VCaP (cell line): ENCODE measurements around the gene ERP44.
"Not testable (repeated sequence)": the region's sequence is repeated elsewhere in the genome, so short reads cannot be mapped to it uniquely, and the experiment has no call there.

Source experiments
- H3K27ac ChIP-seq: fragments of 450-650 bp; 2 replicates; pipeline ENCODE4 v1.5.1; 2017
- CTCF ChIP-seq: fragments of 450-650 bp; conservative IDR thresholded peaks from 2 replicates; pipeline ENCODE4 v1.5.1; 2017; ENCODE audit warnings: mild to moderate bottlenecking, moderate library complexity

The ERP44 gene

GRCh38 chr9:100098887-100099721 lies at the start of gene ERP44, which contains the start of gene INVS:
ERP44 (minus strand) TSS chr9:100099000; CDS start chr9:100098840, 160 bp downstream.
INVS (plus strand) TSS chr9:100099243; CDS start chr9:100104522, 5,279 bp downstream.
- no peak for TF ChIP-seq CTCF
- H3K27ac ChIP-seq, result peak within 1 kb of the TSS; percentile 84

- not testable (repeated sequence) for H3K27ac ChIP-seq
These were observed 47.2 kb upstream of the ERP44 start for GRCh38 chr9:100145976-100146375.

- not testable (repeated sequence) for H3K27ac ChIP-seq
These were observed 46.6 kb upstream of the ERP44 start for GRCh38 chr9:100145167-100145934.

GRCh38 chr9:100141862-100142261 lies 43.1 kb upstream of the ERP44 start:
- H3K27ac ChIP-seq, result not testable (repeated sequence)

- H3K27ac ChIP-seq, result not testable (repeated sequence)
These were observed 41.5 kb upstream of the ERP44 start for GRCh38 chr9:100140303-100140702.

- TF ChIP-seq CTCF, result peak; percentile 52
- H3K27ac ChIP-seq, result not testable (repeated sequence)
These were observed 38.0 kb upstream of the ERP44 start for GRCh38 chr9:100136799-100137198.

- TF ChIP-seq CTCF, result no peak
- H3K27ac ChIP-seq, result no peak overlapping the region
These were observed 35.9 kb upstream of the ERP44 start for GRCh38 chr9:100134731-100135130.

- TF ChIP-seq CTCF, result no peak
- no peak overlapping the region for H3K27ac ChIP-seq
These were observed 33.2 kb upstream of the ERP44 start for GRCh38 chr9:100131875-100132430.

- no peak for TF ChIP-seq CTCF
These were observed 32.4 kb upstream of the ERP44 start for GRCh38 chr9:100131216-100131615.

More at GRCh38 chr9:100131216-100131615, 32.4 kb upstream of the ERP44 start:
- H3K27ac ChIP-seq, result no peak overlapping the region
